Heart left ventricle (tissue), 13 donors: Measurements from ENCODE around the gene LRRN3.

ENCODE experiments used
- CTCF ChIP-seq, 12 donors: fragments of 200-600 bp; sonication (generic) in 4 of 12; IDR thresholded peaks; one replicate each; pipeline versions ENCODE4 v1.5.0 to v1.8.0; 2018 to 2022; ENCODE audit warnings: antibody characterized with exemption in 12 of 12, mild to moderate bottlenecking in 5 of 12
- POLR2A ChIP-seq, 2 donors: fragments of 450-650 bp; IDR thresholded peaks; one replicate each; pipeline ENCODE4 v1.6.1; 2017; ENCODE audit warnings: antibody characterized with exemption in 2 of 2, mild to moderate bottlenecking in 2 of 2, moderate library complexity in 2 of 2
- donor health status: ischemic (EF 13 %, LVEDD 7.1; RV severe dilation, severe dysfunction).
- donor health status: DM: no; HTN: yes; CAD: no.
- donor health status: DM: no; HTN: no; CAD: no.
- donor health status: ischemic (EF 25% LVEDD 6.9; RV normal size, moderate dysfunction).
- donor health status: ischemic (EF 25% LVEDD 5.7; RV mildly dilated, moderate dysfunction).
- donor health status: ischemic (EF 35%, LVEDD 5.7; RV mildly dilated, moderate dysfunction).
- donor health status: nonischemic (EF 11% LVEDD 7.7; RV severe dilation, severe dysfunction).
- donor health status: DM: yes; HTN: yes; CAD: no.
- donor health status: PGD.
- donor health status: ischemic (EF 29% LVEDD 5.4; RV normal size, mild dysfunction).
- donor health status: nonischemic (EF 23%, LVEDD 6.1; RV moderate dilation, normal function).

GRCh38 chr7:111104710-111105109, 13.8 kb downstream of the LRRN3 start:
- TF ChIP-seq CTCF (IDR thresholded peaks at IDR 0.05) (no peak), POLR2A (IDR thresholded peaks at IDR 0.05) (no peak)
